ENCODE results near the gene SH3BGRL2.

DNA sequence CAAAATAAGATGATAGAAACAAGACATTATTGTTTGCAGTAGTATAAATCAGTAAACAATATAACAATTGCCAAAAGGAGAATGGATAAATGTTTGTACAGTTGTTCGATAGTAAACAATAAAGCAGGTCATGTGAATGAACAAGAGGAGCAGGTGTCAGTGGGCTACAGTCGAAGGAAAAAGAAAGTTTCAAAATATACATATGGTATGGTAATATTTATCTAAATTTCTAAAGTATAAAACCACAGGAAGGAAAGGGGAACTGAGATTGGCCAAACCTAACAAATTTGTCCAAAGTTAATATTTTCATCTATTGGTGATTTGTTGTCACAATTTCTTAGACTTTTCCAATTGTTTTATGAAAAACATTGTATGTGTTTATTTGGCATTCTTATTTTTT lies 110.9 kb downstream of the SH3BGRL2 start:
- TF ChIP-seq, protein P1, sequence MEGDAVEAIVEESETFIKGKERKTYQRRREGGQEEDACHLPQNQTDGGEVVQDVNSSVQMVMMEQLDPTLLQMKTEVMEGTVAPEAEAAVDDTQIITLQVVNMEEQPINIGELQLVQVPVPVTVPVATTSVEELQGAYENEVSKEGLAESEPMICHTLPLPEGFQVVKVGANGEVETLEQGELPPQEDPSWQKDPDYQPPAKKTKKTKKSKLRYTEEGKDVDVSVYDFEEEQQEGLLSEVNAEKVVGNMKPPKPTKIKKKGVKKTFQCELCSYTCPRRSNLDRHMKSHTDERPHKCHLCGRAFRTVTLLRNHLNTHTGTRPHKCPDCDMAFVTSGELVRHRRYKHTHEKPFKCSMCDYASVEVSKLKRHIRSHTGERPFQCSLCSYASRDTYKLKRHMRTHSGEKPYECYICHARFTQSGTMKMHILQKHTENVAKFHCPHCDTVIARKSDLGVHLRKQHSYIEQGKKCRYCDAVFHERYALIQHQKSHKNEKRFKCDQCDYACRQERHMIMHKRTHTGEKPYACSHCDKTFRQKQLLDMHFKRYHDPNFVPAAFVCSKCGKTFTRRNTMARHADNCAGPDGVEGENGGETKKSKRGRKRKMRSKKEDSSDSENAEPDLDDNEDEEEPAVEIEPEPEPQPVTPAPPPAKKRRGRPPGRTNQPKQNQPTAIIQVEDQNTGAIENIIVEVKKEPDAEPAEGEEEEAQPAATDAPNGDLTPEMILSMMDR (IDR thresholded peaks at IDR 0.05; ENCODE audit: borderline replicate concordance, extremely low read depth, low read length, poor library complexity, severe bottlenecking), result no peak
- TF ChIP-seq EZH2 (IDR thresholded peaks at IDR 0.05; ENCODE audit: borderline replicate concordance, low read depth, low read length, severe bottlenecking), result no peak

Measured in DND-41 (cell line).